ENCODE measurements around the gene FXYD1. TPM values are rescaled to one million over a fixed set of nuclear protein-coding genes. Genes with fewer than 3 reads are reported as not detected.
"Not testable (repeated sequence)": the region's sequence is repeated elsewhere in the genome, so short reads cannot be mapped to it uniquely, and the experiment has no call there.

FXYD1 gene
- total RNA-seq, 1 donor from 2014 or later: 489 TPM

- no peak for ATAC-seq
- no peak for DNase-seq
- intact Hi-C loops (cut with micrococcal nuclease): no loop called here
These were observed 18.1 kb upstream of the FXYD1 start for GRCh38 chr19:35120492-35120891.

- ATAC-seq (no peak), DNase-seq (no peak)
These were observed 17.7 kb upstream of the FXYD1 start for GRCh38 chr19:35120898-35121297.

DNA sequence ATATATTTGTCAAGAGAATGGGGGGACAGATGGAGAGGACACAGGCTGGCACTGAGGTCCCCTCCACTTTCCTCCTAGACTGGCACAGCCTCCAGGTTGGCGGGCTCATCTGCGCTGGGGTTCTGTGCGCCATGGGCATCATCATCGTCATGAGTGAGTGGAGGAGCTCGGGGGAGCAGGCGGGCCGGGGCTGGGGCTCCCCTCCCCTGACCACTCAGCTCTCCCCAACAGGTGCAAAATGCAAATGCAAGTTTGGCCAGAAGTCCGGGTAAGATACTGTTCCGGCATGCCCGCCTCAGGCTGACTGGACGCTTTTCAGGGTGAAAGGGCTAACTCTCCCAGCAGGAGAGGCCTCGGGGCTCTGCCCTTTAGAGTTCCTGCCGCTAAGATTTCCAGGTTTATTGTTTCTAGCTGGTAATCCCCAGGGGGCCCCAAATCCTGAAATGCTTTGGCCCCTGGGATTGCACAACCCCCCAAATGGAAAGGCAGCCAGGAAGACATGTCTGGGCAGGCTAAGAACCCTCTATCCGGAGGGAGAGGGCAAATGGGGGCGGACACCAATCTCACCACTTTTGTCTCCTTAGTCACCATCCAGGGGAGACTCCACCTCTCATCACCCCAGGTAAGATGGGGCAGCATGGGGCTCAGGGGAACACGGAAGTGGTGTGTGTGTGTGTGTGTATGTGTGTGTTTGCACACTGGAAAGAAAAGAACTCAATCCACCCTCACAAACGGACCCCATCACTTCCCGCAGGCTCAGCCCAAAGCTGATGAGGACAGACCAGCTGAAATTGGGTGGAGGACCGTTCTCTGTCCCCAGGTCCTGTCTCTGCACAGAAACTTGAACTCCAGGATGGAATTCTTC is 15.7 kb upstream of the FXYD1 start:
- ATAC-seq (no peak), DNase-seq (no peak)
- intact Hi-C loops (cut with micrococcal nuclease): no loop called here

More at GRCh38 chr19:35120898-35121297, 17.7 kb upstream of the FXYD1 start:
- intact Hi-C loops (cut with micrococcal nuclease): no loop called here

GRCh38 chr19:35123573-35123972 is 15.1 kb upstream of the FXYD1 start:
- peak; percentile 23 for ATAC-seq
- intact Hi-C loops (cut with micrococcal nuclease): no loop called here
- peak; percentile 61 for DNase-seq

GRCh38 chr19:35124098-35125060 is 14.2 kb upstream of the FXYD1 start:
- ATAC-seq: peak; percentile 96
- peak; percentile 96 for DNase-seq
- intact Hi-C loops (cut with micrococcal nuclease): no loop called here

DNA sequence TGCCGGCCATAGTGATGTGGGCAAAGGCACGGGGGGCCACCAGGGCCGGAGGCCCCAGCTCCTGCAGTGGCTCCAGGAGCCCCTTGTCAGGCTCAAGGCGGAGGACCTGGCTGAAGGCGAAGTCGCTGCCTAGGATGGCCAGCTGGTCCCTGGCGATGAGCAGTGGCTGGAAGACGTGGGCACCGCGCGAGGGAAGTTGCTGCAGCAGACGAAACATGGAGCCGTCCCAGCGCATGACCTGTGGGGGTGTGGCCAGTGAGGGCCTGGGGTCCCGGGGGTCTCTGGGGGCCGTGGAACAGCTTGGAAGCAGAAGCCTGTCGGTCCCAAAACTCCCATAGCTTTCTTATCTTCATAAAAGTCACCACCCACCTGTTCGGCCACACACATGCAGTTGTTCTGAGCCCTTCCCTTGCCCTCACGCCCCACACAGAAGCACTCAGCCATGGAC is 13.3 kb upstream of the FXYD1 start:
- intact Hi-C loops (cut with micrococcal nuclease): no loop called here
- ATAC-seq (no peak), DNase-seq (no peak)

DNA sequence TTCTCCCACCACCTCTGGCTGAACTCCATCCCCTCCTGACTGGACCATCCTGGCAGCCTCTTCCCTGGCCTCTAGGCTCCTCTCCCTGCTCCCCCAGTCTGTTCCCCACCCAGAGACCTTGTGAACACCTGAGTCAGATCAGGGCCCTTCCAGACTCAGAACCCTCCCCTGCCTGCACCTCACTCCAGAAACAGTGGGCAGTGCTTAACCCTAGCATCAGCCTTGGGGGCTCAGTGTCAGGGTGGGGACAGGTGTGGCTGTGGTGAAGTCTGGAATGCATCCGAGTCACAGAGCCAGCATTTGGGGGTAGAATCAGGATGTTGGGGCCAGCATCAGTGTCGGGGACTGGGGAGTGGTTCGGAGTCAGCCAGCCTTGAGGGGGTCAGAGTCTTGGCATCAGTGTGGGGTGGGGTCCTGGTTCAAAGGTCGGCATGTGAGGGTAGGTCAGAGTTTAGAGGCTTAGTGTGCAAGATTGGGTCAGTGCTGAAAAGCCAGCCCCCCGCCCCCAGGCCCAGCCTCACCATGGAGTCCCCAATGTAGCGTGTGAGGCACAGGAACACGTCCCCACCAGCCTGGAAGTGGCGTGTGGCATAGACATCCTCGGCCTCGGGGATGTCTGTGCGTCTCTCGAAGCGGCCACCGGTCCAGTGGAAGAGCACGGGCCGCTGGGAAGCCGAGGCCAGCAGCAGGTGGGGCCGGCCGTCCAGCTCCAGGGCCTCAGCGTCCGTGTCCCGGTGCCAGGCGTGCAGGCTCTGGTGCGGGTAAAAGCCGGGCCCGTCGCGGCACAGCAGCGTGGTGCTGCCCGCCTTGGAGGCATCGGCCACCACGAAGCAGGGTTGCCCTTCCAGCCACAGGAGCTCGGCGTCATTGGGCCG is 12.6 kb upstream of the FXYD1 start:
- no peak for ATAC-seq
- intact Hi-C loops (cut with micrococcal nuclease): no loop called here
- DNase-seq: no peak

- DNase-seq (no peak), ATAC-seq (no peak)
- intact Hi-C loops (cut with micrococcal nuclease): no loop called here
These were observed 12.0 kb upstream of the FXYD1 start for GRCh38 chr19:35126624-35126959.

- DNase-seq: no peak
- no peak for ATAC-seq
- intact Hi-C loops (cut with micrococcal nuclease): no loop called here
These were observed 10.8 kb upstream of the FXYD1 start for GRCh38 chr19:35127871-35128270.

- ATAC-seq: no peak
- intact Hi-C loops (cut with micrococcal nuclease): no loop called here
These were observed 10.1 kb upstream of the FXYD1 start for GRCh38 chr19:35128398-35129057.

DNA sequence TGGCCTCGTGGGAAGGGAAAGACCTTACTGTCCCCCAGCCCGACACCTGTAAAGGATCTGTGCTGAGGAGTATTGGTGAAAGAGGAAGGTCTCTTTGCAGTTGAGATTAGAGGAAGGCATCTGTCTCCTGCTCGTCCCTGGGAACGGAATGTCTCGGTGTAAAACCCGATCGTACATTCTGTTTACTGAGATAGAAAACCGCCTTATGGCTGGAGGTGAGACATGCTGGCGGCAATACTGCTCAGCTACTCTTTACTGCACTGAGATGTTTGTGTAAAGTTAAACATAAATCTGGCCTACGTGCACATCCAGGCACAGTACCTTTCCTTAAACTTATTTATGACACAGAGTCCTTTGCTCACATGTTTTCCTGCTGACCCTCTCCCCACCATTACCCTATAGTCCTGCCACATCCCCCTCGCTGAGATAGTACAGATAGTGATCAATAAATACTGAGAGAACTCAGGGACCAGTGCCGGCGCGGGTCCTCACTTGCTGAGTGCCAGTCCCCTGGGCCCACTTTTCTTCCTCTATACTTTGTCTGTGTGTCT is 8.8 kb upstream of the FXYD1 start:
- DNase-seq; ATAC-seq; intact Hi-C loops (cut with micrococcal nuclease): not testable (repeated sequence)

More at GRCh38 chr19:35128398-35129057, 10.1 kb upstream of the FXYD1 start:
- no peak for DNase-seq

- ATAC-seq: no peak
- intact Hi-C loops (cut with micrococcal nuclease): no loop called here
- DNase-seq: no peak
These were observed 7.6 kb upstream of the FXYD1 start for GRCh38 chr19:35130761-35131720.

DNA sequence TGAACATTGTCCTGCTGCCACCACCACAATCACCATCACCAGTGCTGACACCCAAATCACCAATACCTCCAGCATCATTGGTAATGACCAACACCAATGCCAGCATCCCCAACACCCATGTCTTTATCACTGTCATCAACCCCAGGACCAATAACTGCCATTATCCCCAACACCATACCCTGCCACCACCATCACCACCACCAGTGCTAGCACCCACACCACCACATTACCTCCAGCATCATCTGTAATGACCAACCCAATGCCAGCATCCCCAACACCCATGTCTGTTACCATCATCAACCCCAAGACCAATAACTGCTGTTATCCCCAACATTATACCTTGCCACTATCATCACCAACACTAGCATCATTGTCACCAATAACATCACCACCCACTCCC is 6.4 kb upstream of the FXYD1 start:
- intact Hi-C loops (cut with micrococcal nuclease): no loop called here
- ATAC-seq: no peak
- DNase-seq: no peak

- intact Hi-C loops (cut with micrococcal nuclease): no loop called here
- ATAC-seq (no peak), DNase-seq (no peak)
These were observed 4.8 kb upstream of the FXYD1 start for GRCh38 chr19:35133826-35134225.

GRCh38 chr19:35134601-35135242 is 3.9 kb upstream of the FXYD1 start, which contains the start of gene LGI4:
TSS of gene LGI4 (minus strand) at chr19:35135059. CDS start at chr19:35134680, 379 bp downstream.
- no peak for ATAC-seq
- intact Hi-C loops (cut with micrococcal nuclease): no loop called here
- DNase-seq: no peak

DNA sequence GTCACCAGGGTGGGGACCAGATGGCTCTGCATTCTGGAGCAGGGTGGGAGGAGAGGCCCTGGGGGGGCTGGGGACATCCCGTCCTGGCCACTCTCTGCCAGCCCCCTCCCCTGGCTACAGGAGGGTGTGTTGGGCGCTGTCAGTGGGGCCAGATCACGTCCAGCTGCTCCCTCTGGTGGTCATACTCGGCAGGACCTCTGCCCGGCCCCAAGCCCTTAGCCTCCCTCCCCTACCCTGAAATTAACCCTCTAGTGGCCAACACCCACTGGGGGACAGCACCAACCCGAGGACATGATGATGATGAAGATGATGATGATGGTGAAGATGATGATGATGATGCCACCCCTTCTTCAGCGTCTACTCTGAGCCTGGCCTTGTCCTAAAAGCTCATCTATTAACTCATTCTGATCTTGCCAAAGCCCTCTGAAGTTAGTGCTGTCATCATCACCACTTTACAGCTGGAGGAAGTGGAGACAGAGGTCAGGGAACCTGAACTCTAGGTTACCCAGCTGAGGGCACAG is 3.2 kb upstream of the FXYD1 start:
- intact Hi-C loops (cut with micrococcal nuclease): no loop called here
- DNase-seq (peak; percentile 88), ATAC-seq (peak; percentile 46)
